Measurements from ENCODE around the gene MYO18B. TPM values are rescaled to one million over a fixed set of nuclear protein-coding genes. Genes with fewer than 3 reads are reported as not detected.

Gene MYO18B
- total RNA-seq, 1 donor: 0.31 TPM

DNA sequence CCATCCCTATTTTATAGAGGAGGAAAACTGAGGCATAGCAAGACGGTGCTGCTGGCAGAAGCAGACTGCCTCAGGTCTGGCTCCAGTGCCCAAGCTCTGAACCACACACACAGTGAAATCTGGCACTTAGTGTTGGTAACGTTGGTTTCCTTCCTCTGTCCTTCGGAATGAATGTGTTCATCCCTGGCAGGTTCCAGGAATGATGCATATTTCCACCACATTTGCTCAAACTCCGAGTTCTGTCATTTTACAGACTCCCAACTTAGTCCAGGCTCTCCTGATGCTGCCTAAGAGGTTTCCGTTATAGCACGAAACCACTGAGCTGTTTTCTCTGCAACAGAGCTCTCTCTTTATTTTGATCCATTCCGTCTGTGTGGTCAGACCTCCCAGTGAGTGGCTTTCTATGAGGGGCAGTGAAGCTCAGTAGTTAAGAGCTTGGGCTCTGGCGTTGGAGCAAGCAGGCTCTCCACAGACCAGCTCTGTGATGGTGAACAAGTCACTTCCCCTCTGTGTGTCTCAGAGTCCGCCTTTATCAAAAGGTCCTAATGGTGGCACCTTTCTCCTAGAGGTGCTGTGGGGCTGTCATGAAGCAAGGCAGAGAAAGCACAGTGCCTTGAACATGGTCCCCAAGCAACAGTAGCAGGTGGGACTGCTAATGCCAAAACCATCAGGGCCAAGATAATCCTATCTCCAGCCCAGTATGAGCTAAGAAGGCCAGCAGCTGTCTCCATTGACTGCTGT is 200.3 kb downstream of the MYO18B start:
- Histone ChIP-seq H3K4me3 (ENCODE audit: low read length) (no peak overlapping the region), H3K27me3 (ENCODE audit: insufficient read depth, low read length) (no peaks in the 10 kb centered on the region), H3K9me3 (ENCODE audit: low read depth, low read length) (no peaks in the 10 kb centered on the region), H3K4me1 (ENCODE audit: insufficient read depth, low read length) (no peaks in the 10 kb centered on the region)

DNA sequence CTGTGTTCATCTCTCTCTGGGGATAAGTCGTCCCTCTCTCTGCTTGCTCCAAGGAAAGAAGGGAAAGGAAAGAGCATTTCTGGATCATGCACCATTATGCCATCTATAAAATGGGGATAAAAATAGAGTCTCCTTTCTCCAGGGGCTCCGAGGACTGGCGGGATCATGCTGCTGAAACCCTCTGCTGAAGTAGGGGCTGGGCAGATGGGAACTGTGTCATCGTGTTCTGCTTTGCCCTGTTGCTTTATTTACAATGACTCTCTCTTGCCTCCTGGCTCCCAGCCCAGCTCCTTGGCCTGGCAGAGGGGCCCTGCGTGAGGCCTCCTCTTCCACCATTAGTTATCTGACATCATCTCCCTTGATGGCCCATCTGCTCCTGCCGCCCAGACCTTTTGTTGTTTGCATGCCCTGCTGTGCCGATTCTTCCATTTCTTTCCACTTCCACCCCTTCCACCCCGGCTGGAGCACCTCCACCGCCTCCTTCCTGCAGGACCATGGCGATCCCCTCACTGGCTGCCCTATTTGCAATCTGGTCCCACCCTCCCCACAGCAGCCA is 200.9 kb downstream of the MYO18B start:
- no peaks in the 10 kb centered on the region for H3K9me3 ChIP-seq (ENCODE audit: low read depth, low read length)

GRCh38 chr22:25950111-25950510 is 208.1 kb downstream of the MYO18B start:
- H3K4me1 ChIP-seq (ENCODE audit: insufficient read depth, low read length): no peaks in the 10 kb centered on the region
- H3K4me3 ChIP-seq (ENCODE audit: low read length): no peak overlapping the region
- H3K27me3 ChIP-seq (ENCODE audit: insufficient read depth, low read length): no peaks in the 10 kb centered on the region
- no peaks in the 10 kb centered on the region for H3K9me3 ChIP-seq (ENCODE audit: low read depth, low read length)

More for the DNA sequence above, 200.9 kb downstream of the MYO18B start:
- H3K4me3 ChIP-seq (ENCODE audit: low read length): no peak overlapping the region
- H3K4me1 ChIP-seq (ENCODE audit: insufficient read depth, low read length): no peaks in the 10 kb centered on the region
- H3K27me3 ChIP-seq (ENCODE audit: insufficient read depth, low read length): no peaks in the 10 kb centered on the region

- H3K4me3 ChIP-seq (ENCODE audit: low read length): no peak overlapping the region
- H3K4me1 ChIP-seq (ENCODE audit: insufficient read depth, low read length): no peaks in the 10 kb centered on the region
- H3K9me3 ChIP-seq (ENCODE audit: low read depth, low read length): no peaks in the 10 kb centered on the region
- H3K27me3 ChIP-seq (ENCODE audit: insufficient read depth, low read length): no peaks in the 10 kb centered on the region
Measured at GRCh38 chr22:25953276-25953675, 211.3 kb downstream of the MYO18B start.

DNA sequence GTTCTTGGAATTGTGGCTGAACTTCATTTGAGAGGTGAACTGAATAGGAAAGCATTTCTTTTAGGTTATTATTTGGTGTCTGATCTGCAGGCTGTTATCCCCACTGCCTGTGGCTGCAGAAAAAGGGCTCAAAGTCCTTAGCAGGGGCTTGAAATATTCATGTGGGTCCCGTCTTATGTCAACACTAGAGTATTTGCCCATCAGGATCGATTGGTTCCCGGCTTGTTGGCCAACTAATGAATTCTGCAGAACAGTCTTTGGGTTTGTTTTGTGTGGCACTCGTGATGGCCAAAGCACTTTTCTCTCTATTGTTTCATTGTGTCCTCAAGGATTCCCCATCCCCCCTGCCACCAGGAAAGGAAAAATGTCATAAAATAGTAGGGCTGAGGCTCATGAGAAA is 211.9 kb downstream of the MYO18B start:
- no peaks in the 10 kb centered on the region for H3K9me3 ChIP-seq (ENCODE audit: low read depth, low read length)
- no peaks in the 10 kb centered on the region for H3K27me3 ChIP-seq (ENCODE audit: insufficient read depth, low read length)
- H3K4me3 ChIP-seq (ENCODE audit: low read length): no peak overlapping the region
- H3K4me1 ChIP-seq (ENCODE audit: insufficient read depth, low read length): no peaks in the 10 kb centered on the region

DNA sequence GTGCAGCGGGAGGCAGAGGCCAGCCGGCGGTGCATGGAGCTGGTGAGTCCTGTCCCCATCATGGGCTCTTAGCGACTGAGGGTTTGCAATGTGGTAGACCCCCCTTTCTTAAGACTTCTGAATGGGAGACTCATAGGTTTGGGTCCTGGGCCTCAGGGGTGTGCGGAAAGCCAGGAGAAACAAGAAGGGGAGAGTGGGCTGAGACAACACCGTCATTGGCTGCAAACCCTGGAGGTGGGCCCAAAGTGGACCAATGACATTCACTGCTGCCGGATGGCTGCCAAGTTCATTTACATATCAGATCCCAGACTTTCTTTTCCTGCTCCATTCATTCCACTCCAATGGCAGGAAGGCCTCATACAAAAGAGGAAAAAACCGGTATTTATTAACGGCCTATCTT is 213.3 kb downstream of the MYO18B start:
- Histone ChIP-seq H3K4me1 (ENCODE audit: insufficient read depth, low read length) (no peaks in the 10 kb centered on the region), H3K27me3 (ENCODE audit: insufficient read depth, low read length) (no peaks in the 10 kb centered on the region), H3K9me3 (ENCODE audit: low read depth, low read length) (no peaks in the 10 kb centered on the region), H3K4me3 (ENCODE audit: low read length) (no peak overlapping the region)

DNA sequence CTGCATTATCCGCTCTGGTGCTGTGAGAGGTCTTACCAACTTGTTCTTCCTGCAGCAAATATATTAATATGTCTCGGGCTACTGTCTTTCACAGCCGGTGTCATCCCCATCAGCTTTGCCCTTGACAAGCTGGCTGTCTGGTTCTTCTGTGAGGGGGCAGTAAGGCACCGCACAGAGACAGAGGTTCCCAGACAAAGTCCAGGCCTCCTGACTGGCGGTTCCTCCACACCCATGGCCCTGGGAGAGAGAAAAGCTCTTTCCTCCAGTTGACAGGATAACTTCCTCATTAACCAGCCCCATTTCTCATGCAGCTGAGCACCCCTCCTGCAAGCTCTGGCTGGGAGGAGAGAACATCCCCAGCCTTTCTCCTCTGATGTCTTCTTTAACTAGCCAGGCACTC is 214.8 kb downstream of the MYO18B start:
- no peaks in the 10 kb centered on the region for H3K4me1 ChIP-seq (ENCODE audit: insufficient read depth, low read length)
- no peaks in the 10 kb centered on the region for H3K9me3 ChIP-seq (ENCODE audit: low read depth, low read length)
- no peak overlapping the region for H3K4me3 ChIP-seq (ENCODE audit: low read length)
- H3K27me3 ChIP-seq (ENCODE audit: insufficient read depth, low read length): no peaks in the 10 kb centered on the region

GRCh38 chr22:25959818-25960774 is 218.1 kb downstream of the MYO18B start:
- no peaks in the 10 kb centered on the region for H3K4me1 ChIP-seq (ENCODE audit: insufficient read depth, low read length)
- H3K9me3 ChIP-seq (ENCODE audit: low read depth, low read length): no peaks in the 10 kb centered on the region
- no peaks in the 10 kb centered on the region for H3K27me3 ChIP-seq (ENCODE audit: insufficient read depth, low read length)
- H3K4me3 ChIP-seq (ENCODE audit: low read length): no peak overlapping the region

DNA sequence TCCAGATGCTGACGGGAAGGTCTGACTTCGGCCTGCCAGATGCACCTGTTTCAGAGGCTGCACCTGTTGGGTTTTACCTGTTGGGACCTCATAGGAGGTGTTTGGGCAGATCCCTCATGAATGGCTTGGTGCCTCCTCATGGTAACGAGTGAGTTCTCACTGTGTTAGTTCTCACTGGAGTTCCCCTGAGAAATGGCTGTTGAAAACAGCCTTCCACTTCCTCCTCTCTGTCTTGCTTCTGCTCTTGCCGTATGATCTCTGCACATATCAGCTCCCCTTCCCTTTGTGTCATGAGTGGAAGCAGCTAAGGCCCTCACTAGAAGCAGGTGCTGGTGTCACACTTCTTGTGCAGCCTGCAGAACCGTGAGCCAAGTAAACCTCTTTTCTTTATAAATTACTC is 219.7 kb downstream of the MYO18B start:
- H3K9me3 ChIP-seq (ENCODE audit: low read depth, low read length): no peaks in the 10 kb centered on the region
- no peak overlapping the region for H3K4me3 ChIP-seq (ENCODE audit: low read length)
- H3K27me3 ChIP-seq (ENCODE audit: insufficient read depth, low read length): no peaks in the 10 kb centered on the region
- H3K4me1 ChIP-seq (ENCODE audit: insufficient read depth, low read length): no peaks in the 10 kb centered on the region

GRCh38 chr22:25962711-25963110 is 220.7 kb downstream of the MYO18B start:
- Histone ChIP-seq H3K9me3 (ENCODE audit: low read depth, low read length) (no peaks in the 10 kb centered on the region), H3K4me3 (ENCODE audit: low read length) (no peak overlapping the region), H3K27me3 (ENCODE audit: insufficient read depth, low read length) (no peaks in the 10 kb centered on the region), H3K4me1 (ENCODE audit: insufficient read depth, low read length) (no peaks in the 10 kb centered on the region)

DNA sequence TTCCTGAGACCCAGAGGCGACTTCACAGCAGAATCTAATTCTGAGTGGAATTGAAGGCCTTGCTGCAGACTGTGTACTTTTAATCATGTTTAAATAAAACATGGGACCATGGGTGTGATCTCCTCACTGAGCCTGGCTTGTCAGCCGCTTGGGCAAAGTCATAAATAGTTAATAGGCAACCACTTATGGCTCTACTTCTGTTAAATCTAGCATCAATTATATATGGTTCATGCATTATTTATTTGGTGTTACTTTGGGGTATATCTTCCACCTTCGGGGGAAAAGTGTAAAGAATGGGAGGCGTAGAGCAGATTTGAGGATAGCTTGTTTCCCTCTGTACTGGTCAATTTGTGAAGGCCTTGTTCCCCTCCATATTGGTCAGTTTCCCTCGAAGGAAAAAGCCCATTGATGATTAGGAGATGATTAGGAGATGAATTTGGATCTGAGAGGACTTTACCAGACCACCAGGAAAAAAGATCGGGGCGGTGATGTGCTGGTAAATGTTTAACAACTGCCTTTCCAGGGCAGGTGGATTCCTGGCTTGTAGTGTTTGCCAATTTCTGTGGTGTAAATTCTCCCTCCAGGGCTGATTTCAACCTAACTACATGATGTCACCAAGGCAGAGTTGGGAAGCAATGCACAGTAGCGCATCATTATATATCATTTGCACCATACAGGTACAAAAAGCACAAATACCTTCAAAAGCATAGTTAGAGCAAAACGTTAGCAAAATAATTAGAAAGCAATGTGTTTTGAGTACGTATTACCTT is 223.2 kb downstream of the MYO18B start:
- Histone ChIP-seq H3K27me3 (ENCODE audit: insufficient read depth, low read length) (no peaks in the 10 kb centered on the region), H3K9me3 (ENCODE audit: low read depth, low read length) (no peaks in the 10 kb centered on the region), H3K4me1 (ENCODE audit: insufficient read depth, low read length) (no peaks in the 10 kb centered on the region), H3K4me3 (ENCODE audit: low read length) (no peak overlapping the region)

- Histone ChIP-seq H3K27me3 (ENCODE audit: insufficient read depth, low read length) (no peaks in the 10 kb centered on the region), H3K4me1 (ENCODE audit: insufficient read depth, low read length) (no peaks in the 10 kb centered on the region), H3K9me3 (ENCODE audit: low read depth, low read length) (no peaks in the 10 kb centered on the region), H3K4me3 (ENCODE audit: low read length) (no peak overlapping the region)
Measured at GRCh38 chr22:25966448-25966913, 224.5 kb downstream of the MYO18B start.

GRCh38 chr22:25969286-25969685 is 227.3 kb downstream of the MYO18B start:
- Histone ChIP-seq H3K9me3 (ENCODE audit: low read depth, low read length) (no peaks in the 10 kb centered on the region), H3K4me1 (ENCODE audit: insufficient read depth, low read length) (no peaks in the 10 kb centered on the region), H3K27me3 (ENCODE audit: insufficient read depth, low read length) (no peaks in the 10 kb centered on the region), H3K4me3 (ENCODE audit: low read length) (no peak overlapping the region)

DNA sequence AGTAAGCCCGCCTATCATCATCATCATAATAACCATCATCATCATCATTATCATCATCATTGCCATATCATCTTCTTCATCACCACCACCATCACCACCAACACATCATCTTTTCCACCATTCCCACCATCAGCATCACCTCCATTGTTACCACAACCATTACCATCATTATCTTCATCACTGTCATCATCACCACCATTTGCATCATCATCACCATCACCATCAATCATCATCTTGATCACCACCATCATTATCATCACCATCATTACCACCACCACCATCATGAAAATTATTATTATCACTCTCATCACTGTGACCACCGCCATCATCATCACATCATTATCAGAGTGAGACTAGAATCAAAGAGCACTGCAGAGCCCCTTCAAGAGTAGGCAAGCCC is 227.9 kb downstream of the MYO18B start:
- no peaks in the 10 kb centered on the region for H3K4me1 ChIP-seq (ENCODE audit: insufficient read depth, low read length)
- no peaks in the 10 kb centered on the region for H3K9me3 ChIP-seq (ENCODE audit: low read depth, low read length)
- no peak overlapping the region for H3K4me3 ChIP-seq (ENCODE audit: low read length)
- H3K27me3 ChIP-seq (ENCODE audit: insufficient read depth, low read length): no peaks in the 10 kb centered on the region

All from mononuclear cell (primary cell).